OCI-LY3 (cell line): ENCODE data around the gene ACO1.

ENCODE experiments used
- EZH2phosphoT487 ChIP-seq: fragments of 200-600 bp; shearing (Covaris generic); IDR thresholded peaks from 2 replicates; pipeline ENCODE4 v1.6.1; 2018; ENCODE audit warnings: antibody characterized with exemption, mixed run types, low read depth
- TF ChIP-seq, protein P1 (sequence below): fragments of 200-600, 300-600 bp; sonication (generic); IDR thresholded peaks from 2 replicates; pipeline ENCODE4 v1.5.1; 2014; ENCODE audit warnings: antibody characterized with exemption, low read length, low read depth

DNA sequence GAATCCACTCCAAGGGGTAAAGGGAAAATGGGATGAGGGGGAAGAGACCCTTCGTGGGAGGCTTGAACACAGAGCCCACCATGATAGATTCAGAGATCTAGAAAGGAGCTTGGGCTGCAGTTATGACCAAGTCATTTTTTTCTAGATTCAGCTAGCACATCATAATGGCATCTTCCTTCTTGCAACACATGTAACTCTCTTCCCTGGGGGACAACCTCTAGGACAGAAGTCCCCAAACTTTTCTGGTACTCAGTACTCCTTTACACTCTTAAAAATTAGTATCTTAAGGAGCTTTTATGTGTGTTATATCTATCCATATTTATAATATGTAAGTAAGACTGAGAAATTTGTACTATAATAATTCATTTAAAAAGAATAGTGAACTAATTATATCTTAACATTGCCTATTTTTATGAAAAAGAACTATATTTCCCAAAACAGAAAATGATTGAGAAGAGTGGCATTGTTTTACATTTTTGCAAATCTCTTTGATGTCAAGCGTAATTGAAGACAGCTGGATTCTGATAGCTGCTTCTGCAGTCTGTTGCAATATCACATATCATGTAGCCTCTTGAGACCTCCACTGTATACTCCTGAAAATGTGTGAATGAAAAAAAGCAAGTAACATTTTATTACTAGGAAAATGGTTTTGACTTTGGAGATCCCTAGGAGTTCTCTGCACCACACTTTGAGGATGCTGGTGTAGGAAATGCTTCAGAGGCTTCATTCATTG, 875 bp downstream of the ACO1 start:
- TF ChIP-seq, protein P1, sequence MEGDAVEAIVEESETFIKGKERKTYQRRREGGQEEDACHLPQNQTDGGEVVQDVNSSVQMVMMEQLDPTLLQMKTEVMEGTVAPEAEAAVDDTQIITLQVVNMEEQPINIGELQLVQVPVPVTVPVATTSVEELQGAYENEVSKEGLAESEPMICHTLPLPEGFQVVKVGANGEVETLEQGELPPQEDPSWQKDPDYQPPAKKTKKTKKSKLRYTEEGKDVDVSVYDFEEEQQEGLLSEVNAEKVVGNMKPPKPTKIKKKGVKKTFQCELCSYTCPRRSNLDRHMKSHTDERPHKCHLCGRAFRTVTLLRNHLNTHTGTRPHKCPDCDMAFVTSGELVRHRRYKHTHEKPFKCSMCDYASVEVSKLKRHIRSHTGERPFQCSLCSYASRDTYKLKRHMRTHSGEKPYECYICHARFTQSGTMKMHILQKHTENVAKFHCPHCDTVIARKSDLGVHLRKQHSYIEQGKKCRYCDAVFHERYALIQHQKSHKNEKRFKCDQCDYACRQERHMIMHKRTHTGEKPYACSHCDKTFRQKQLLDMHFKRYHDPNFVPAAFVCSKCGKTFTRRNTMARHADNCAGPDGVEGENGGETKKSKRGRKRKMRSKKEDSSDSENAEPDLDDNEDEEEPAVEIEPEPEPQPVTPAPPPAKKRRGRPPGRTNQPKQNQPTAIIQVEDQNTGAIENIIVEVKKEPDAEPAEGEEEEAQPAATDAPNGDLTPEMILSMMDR, result no peak
- TF ChIP-seq EZH2phosphoT487, result no peak
